PFSK-1 (cell line): ENCODE measurements around the gene IL3.

ENCODE experiments used
- FOXP2 ChIP-seq: optimal IDR thresholded peaks from 2 replicates; pipeline ENCODE3; 2011; ENCODE audit warnings: borderline replicate concordance, control low read depth, inconsistent platforms; ENCODE audit not compliant: insufficient read depth; ENCODE audit errors: extremely low read length, extremely low read depth
- POLR2AphosphoS5 ChIP-seq: IDR thresholded peaks from 2 replicates; pipeline ENCODE4 v1.6.1; 2012; ENCODE audit warnings: low read depth, mild to moderate bottlenecking, control low read depth, low read length, moderate library complexity
- SIN3A ChIP-seq: IDR thresholded peaks from 2 replicates; pipeline ENCODE4 v1.6.1; 2012; ENCODE audit warnings: mild to moderate bottlenecking, low read length, moderate library complexity, borderline replicate concordance; ENCODE audit not compliant: insufficient read depth
- TAF1 ChIP-seq: IDR thresholded peaks from 2 replicates; pipeline ENCODE4 v1.6.1; 2012; ENCODE audit warnings: low read length, control low read depth, borderline replicate concordance; ENCODE audit not compliant: insufficient read depth
- TF ChIP-seq, protein P1 (sequence below), 2 experiments: IDR thresholded peaks; 2 replicates each; pipeline versions ENCODE4 v1.6.1 to v1.8.0; 2011 to 2012; ENCODE audit warnings: low read depth in 2 of 2, low read length in 2 of 2, control low read depth in 1 of 2, inconsistent platforms in 1 of 2, mild to moderate bottlenecking in 1 of 2, moderate library complexity in 1 of 2; ENCODE audit not compliant: insufficient read depth in 1 of 2

IL3 gene

DNA sequence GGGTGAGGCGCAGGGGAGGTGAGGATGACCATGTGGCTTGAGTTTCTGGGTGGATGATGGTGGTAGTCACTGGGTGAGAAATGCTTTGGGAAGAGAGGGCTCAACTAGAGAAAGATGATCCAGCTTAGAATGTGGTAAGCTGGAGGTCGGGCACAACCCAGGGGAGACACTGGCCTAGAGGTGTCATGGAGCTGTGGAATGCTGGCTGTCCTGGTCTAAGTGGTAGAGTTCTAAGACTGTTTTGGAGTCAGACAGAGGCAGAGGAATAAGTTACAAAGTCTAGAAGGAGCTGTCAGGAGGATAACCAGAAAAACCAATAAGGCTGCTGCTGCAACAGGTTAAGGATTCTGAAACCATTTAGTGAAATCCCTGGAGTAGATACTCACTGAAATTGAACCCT, 29.8 kb upstream of the IL3 start:
- TF ChIP-seq POLR2AphosphoS5 (no peak), TAF1 (no peak), FOXP2 (no peak), SIN3A (no peak)
- TF ChIP-seq, protein P1, sequence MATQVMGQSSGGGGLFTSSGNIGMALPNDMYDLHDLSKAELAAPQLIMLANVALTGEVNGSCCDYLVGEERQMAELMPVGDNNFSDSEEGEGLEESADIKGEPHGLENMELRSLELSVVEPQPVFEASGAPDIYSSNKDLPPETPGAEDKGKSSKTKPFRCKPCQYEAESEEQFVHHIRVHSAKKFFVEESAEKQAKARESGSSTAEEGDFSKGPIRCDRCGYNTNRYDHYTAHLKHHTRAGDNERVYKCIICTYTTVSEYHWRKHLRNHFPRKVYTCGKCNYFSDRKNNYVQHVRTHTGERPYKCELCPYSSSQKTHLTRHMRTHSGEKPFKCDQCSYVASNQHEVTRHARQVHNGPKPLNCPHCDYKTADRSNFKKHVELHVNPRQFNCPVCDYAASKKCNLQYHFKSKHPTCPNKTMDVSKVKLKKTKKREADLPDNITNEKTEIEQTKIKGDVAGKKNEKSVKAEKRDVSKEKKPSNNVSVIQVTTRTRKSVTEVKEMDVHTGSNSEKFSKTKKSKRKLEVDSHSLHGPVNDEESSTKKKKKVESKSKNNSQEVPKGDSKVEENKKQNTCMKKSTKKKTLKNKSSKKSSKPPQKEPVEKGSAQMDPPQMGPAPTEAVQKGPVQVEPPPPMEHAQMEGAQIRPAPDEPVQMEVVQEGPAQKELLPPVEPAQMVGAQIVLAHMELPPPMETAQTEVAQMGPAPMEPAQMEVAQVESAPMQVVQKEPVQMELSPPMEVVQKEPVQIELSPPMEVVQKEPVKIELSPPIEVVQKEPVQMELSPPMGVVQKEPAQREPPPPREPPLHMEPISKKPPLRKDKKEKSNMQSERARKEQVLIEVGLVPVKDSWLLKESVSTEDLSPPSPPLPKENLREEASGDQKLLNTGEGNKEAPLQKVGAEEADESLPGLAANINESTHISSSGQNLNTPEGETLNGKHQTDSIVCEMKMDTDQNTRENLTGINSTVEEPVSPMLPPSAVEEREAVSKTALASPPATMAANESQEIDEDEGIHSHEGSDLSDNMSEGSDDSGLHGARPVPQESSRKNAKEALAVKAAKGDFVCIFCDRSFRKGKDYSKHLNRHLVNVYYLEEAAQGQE (IDR thresholded peaks at IDR 0.05; ENCODE audit: insufficient read depth in 1 of 2, low read depth in 2 of 2, low read length in 2 of 2): no peak

DNA sequence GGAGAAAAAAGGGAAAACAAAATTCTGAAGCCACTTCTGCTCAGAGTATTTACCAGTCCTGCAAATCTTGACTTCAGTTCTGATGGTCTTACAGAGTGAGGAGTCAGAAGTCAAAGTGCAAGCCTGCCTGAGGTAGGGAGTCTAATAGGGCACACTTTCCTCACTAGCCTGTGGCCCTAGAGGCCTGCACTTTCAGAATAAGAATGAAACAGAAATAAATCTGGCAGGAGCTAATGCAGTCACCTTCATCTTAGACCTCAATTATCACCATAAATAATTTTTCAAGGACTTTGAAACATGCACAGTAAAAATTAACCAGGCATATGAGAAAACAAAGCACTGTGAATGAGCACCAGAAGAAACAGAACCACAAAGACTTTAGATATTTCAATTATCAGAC, 28.3 kb upstream of the IL3 start:
- TF ChIP-seq POLR2AphosphoS5 (no peak), SIN3A (no peak), TAF1 (no peak), FOXP2 (no peak)
- TF ChIP-seq, protein P1 (IDR thresholded peaks at IDR 0.05; ENCODE audit: insufficient read depth in 1 of 2, low read depth in 2 of 2, low read length in 2 of 2): no peak

DNA sequence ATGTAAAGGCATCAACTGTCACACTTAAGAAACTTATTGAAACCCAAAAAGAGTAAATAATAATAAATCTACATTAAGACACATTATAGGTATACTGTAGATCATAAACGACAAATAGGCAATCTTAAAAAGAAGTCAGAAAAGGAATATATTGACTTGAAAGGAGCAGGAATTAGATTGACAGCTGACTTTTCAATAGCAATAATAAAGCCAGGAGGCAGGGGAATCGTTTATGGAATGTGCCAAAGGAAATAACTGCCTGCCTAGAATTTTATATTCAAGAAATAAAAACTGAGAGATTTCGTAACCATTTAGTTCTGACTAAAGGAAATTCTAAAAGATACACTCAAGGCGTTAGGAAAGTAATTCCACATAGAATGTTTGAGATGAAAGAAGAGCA, 27.3 kb upstream of the IL3 start:
- TF ChIP-seq SIN3A (no peak), TAF1 (no peak), POLR2AphosphoS5 (no peak), FOXP2 (no peak)
- TF ChIP-seq, protein P1 (IDR thresholded peaks at IDR 0.05; ENCODE audit: insufficient read depth in 1 of 2, low read depth in 2 of 2, low read length in 2 of 2): no peak

DNA sequence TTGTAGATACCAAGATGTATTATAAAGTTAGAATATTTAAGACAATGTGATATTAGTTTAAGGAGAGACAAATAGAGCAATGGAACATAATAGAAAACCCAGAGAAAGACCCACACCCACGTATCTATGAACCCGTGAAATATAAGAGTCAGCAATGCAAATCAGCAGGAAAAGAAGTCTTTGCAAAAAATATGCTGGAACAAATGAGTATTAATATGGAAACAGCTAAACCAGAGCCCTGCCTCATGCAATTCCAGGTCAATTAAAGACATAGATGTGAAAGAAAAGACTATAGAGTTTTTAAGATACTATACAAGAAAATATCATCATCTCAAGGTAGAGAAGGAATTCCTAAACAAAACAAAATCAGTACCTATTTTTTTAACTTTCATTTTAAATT, 23.1 kb upstream of the IL3 start:
- TF ChIP-seq TAF1 (no peak), SIN3A (no peak), FOXP2 (no peak), POLR2AphosphoS5 (no peak)
- TF ChIP-seq, protein P1 (IDR thresholded peaks at IDR 0.05; ENCODE audit: insufficient read depth in 1 of 2, low read depth in 2 of 2, low read length in 2 of 2): no peak

DNA sequence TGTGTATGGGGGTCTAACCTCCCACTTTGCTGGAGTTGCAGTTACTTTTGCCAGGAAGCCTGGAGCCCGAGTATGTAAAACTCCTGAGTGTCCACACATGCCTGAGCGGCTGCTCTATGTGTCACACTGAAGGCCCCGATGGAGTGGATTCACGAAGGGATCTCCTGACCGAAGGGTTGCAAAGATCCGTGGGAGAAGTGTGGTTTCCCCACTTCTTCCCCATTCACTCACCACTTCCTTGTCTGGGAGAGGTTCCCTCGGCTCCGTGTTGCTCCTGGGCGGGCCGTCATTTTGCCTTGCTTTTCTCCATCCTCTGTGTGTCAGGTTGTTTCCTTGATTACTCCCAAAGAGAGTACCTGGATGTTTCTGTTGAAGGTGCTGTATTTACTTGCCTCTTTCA, 16.2 kb upstream of the IL3 start:
- TF ChIP-seq POLR2AphosphoS5 (no peak), SIN3A (no peak), FOXP2 (no peak), TAF1 (no peak)
- TF ChIP-seq, protein P1 (IDR thresholded peaks at IDR 0.05; ENCODE audit: insufficient read depth in 1 of 2, low read depth in 2 of 2, low read length in 2 of 2): no peak
